NCI-H1092 treated with DMSO at 0.1 percent for 48 hours (cell line): ENCODE measurements around the gene ATAD3C.
"Not testable (repeated sequence)": the region's sequence is repeated elsewhere in the genome, so short reads cannot be mapped to it uniquely, and the experiment has no call there.

Source experiments
- DNase-seq: peaks from one replicate; lab custom pipeline; 2025; lab: John Stamatoyannopoulos, UW

Gene ATAD3C

DNA sequence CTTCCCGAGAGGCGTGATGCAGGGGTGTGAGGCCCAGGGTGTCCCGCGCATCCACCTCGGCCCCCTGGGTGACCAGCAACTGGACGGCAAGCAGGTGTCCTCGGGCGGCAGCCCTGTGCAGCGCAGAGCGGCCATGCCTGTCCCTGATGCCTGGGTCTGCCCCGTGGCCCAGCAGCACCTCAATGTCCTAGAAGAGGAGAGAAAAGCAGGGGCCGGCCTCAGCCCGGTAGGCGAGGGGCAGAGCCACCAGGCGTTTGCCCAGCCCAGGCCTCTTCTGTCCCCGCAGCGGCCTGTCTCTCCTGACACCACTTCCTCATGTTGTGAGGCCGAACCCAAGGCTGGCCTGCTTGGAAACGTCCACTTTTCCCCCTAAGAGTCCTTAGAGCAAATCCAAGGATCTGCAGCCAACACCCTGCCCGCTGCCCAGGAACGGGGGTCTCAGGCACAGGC, 30.1 kb upstream of the ATAD3C start:
- no peak for DNase-seq

DNA sequence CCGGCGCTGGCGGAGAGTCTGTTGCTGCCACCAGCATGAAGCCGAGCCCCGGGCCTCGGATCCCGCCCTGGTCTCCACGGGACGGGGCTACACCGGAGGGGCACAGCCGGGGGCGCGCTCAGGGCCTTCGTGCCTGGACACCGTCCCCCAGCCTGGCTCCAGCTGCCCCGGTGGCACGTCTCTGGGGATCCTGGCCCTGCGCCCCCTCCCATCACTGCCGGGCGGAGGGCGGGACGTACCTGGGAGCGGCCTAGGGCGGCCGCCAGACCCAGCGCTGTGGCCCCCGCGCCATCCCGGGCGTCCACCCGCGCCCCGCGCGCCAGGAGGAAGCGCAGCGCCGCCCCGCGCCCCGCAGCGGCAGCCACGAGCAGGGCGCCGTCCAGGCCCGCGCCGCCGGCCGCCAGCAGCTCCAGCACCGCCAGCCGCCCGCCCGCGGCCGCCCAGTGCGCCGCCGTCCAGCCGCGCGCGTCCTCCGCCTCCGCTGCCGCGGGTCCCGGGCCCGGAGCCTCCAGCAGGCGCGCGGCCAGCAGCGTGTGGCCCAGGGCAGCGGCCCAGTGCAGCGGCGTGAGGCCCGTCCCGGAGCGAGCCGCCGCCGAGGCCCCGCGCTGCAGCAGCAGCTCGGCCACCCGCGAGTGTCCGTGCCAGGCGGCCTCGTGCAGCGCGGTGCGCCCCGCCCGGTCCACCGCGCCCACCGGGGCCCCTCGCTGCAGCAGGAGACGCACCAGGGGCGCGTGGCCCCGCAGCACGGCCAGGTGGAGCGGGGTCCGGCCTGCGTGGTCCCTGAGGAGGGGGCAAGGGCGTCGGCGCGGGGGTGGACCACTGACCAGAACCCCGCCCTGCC, 29.5 kb upstream of the ATAD3C start:
- DNase-seq = no peak

DNA sequence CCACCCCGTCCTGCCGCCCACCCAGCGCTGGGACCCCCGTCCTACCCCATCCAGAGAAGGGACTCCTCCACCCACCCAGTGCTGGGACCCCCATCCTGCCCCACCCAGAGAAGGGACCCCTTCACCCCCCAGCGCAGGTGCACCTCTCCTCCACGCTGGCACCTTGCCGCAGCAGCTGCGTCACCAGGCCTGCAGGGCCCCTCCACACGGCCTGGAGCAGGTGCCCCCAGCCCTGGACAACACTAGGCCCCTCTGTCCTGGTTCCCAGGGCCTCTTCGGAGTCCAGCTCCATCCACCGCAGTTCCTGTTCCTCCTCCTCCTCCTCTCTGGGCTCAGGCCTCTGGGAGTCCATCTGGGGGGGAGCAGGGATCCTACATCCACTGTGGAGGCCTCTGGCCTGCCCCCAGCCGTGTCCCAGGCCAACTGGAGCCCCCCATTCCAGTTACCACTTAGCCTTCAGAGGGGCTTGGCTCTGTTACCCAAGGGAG, 28.8 kb upstream of the ATAD3C start:
- no peak for DNase-seq

DNA sequence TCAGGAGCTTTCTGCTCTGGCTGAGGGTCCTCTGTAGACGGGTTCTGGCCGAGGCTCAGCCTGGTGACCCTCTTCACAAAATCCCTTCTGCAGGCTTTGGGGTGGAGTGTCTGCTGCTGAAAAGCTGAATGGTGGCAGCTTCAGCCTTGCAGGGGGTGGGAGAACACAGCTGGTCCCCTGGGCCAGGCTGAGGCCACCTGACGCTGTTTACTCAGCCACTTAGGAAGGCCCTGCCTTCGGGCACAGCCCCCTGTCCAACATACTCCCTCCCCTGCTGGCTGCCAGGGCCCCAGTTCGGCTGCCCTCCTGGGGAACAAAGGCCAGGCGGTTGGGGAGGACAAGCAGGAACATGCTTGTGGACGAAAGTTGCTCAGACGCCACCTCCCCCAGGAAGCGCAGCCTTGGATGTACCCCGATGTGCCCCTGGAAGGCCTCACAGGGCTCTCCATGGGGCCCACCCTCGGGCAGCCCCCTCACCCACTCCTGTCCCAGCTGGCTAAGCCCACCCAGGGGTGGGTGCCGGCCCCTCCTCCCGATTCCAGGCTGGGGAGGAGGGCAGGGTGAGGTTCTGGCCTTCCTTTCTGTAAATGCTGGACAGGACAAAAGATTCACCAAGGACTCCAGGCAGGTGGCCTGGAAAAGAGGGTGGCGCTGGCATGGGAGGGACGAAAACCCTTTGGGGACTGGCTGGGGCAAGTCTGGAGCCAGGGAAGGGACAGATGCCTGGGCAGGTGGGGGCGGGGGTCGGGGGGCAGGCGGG, 28.2 kb upstream of the ATAD3C start, which contains the start of gene ANKRD65:
Gene ANKRD65, minus strand, starts transcription at position 130 of the 760 bp plus-strand sequence. CDS start 271 bp downstream, outside the sequence.
- peak; percentile 15 for DNase-seq

DNA sequence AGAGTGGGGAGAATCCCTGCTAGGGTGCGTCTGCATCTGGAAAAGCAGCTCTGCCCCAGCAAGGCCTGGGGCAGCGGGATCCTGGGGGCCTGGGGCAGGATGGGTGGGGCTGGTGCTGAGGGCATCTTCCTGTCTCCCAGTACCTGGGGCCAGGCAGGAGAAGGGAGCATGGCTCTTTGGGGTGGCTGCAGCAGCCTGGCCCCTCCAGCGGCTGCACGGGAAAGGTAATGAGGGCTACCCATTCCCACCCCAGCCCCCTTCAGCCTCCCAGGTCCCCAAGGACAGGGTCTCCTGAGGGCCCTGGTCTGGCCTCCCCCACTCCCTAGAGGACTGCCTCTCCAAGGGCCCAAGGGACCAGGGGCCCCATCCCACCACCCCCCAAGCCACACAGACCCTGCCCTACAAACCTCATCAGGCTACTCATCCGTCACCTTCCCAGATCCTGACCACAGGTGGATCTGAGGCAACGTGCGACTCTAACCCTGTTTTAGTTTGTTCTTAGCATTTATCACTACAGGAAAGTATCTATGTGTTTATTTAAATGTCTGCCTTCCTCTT, 27.5 kb upstream of the ATAD3C start:
- no peak for DNase-seq

DNA sequence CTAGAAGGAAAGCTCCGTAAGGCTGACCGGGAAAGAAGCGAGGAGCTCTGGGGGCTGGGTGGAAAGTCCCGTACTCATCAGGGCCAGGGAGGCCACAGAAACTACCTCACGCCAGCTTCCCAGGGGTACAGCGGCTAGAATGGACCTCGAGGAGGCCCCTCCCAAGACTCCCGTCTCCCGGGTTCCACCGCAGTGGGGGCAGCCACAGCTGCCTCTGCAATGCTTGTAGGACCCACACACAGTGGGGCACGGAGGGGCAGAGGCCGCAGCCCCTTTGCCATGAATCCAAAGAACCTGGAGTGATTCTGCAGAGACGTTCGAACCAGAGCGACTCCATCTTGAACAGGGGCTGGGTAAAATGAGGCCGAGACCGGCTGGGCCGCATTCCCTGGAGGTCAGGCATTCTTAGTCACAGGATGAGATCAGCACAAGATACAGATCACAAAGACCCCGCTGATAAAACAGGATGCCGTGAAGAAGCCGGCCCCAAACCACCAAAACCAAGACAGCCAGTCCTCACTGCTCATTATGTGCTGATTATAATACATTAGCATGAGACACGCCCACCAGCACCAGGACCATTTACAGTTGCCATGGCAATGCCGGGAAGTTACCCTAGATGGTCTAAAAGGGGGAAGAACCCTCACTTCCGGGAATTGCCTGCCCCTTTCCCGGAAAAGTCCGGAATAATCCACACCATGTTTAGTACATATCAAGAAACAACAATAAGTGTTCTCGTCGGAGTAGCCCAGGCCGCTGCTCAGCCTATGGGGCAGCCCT, 26.8 kb upstream of the ATAD3C start:
- no peak for DNase-seq

DNA sequence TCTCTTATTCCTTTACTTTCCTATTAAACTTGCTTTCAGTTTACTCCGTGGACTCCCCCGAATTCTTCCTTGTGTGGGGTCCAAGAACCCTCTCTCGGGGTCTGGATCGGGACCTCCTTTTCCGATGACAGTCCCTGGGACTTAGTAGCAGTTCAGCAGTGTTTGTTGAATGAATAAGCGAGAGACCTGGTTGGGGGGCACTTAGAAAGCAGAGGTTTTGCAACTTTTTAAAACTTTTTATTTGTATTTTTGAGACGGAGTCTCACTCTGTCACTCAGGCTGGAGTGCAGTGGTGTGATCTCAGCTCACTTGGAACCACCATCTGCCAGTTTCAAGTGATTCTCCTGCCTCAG, 26.3 kb upstream of the ATAD3C start:
- DNase-seq = no peak

DNA sequence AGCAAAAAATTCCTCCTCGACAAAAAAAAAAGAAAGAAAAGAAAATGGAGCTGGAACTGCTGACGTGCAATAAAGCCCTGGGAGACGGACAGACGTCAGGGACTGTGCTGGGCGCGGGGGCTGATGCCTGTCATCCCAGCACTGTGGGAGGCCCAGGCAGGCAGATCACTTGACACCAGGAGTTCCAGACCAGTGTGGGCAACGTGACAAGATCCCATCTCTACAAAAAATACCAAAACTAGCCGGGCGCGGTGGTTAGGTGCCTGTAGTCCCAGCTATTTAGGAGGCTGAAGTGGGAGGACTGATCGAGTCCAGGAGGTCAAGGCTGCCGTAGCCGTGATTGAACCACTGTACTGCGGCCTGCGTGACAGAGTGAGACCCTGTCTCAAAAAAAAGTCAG, 24.8 kb upstream of the ATAD3C start:
- no peak for DNase-seq

DNA sequence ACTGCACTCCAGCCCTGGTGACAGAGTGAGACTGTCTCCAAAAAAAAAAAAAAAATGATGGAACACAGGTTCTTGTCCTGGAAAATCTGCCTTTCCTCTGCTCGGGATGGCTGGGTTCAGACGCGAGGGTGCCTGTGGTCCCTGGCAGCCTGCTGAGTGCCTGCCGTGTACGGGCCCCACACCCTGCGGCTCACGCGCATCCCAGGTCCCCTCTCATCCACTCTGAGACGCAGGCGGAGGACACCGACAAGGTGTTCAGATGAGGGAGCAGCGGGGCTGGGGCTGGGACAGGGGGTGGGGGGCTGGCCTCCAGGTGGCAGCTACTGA, 24.1 kb upstream of the ATAD3C start:
- no peak for DNase-seq

DNA sequence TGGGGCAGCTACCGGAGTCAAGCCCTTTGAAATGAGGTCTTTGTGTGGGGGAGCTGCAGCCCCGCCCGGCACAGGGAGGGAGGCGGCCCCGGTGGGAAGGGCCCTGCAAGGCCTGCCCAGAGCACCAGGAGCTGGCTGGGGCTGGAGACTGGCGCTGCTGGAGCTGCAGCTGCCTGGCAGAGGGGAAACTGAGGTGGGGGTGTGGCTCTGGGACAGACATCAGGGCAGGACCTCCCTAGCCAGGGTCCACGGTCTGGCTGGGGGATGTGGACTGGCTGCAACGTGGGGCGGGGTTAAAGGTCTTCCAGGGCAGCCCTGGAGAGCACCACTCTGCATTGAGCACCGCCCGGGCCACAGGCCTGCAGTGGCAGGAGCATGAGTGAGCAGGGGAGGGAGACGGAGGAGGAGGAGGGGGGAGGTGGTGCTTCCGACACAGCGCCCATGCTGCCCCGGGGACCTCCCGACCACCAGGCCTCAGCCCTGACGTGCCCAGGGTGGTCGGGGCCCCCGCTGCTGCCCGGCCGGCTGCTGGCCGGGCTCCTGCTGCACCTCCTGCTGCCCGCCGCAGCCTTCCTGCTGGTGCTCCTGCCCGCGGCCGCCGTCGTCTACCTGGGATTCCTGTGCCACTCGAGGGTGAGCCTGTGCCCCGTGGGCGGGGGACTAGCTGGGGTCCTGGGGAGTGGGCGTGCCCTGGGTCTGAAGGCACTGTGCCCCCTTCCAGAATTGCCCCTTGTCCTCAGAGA, 23.6 kb upstream of the ATAD3C start:
- no peak for DNase-seq

DNA sequence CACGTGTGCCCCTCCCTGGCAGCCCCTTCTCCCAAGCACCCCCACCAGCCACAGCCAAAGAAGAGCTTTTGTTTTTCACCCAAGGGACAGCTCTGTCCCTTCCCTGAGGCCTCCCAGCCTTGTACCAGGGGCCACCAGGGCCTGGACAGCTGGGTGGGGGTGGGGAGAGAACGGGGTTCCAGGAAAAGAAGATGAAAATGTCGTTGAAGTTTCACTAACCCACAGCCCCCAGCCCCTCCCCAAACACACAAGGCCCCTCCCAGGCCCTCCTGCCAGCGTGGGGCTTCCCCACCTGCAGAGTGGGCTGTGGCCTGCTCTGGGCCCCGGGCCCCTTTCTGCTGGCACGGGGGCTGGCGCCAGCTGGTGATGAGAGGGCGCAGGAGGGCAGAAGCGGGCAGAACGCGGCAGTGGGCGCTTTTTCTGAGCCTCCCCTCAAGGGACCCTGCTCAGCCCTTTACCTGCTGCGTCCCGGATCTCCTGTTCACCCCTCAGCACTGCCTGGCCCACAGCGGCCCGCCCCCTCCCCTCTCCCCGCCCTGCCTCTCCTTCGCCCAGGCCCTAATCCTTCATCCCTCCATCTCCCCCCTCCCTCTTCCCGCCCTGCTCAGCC, 22.9 kb upstream of the ATAD3C start:
- no peak for DNase-seq

DNA sequence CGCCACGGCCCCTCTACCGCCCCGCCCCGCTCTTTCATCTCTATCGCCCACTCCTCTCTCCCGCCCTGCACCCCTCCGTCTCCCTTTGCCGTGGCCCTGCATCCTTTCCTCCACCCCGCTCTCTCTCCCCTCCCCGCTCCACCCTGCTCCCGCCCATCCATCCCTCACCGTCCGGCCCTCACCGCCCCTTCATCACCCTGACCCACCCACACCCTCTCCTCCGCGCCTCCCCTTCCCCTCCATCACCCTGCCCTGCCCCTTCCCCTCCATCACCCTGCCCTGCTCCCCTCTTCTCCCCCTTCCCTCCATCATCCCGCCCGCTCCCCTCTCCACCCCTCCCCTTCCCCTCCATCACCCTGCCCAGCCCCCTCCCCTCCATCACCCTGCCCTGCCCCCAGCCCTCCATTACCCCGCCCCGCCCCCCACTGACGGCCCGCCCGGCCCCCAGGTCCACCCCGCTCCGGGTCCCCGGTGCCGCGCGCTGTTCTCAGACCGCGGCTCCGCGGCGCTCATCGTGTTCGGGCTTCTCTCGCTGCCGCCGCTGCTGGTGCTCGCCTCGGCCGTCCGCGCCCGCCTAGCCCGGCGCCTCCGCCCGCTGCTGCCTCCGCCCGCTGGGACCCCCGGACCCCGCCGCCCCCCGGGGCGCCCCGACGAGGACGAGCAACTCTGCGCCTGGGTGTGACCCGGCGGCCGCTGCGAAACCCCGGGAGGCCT, 22.2 kb upstream of the ATAD3C start:
- DNase-seq = no peak

DNA sequence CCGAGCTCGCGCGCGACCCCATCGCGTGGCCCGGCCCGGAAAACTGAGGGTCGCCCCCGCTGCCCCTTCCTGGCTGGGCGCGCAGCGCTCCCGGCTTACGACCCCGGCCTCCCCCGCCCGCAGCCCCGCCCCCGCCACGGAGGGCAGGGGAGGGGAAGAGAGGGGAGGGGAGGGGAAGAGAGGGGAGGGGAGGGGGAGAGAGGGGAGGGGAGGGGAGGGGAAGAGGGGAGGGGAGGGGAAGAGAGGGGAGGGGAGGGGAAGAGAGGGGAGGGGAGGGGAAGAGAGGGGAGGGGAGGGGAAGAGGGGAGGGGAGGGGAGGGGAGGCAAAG, 21.7 kb upstream of the ATAD3C start:
- no peak for DNase-seq

DNA sequence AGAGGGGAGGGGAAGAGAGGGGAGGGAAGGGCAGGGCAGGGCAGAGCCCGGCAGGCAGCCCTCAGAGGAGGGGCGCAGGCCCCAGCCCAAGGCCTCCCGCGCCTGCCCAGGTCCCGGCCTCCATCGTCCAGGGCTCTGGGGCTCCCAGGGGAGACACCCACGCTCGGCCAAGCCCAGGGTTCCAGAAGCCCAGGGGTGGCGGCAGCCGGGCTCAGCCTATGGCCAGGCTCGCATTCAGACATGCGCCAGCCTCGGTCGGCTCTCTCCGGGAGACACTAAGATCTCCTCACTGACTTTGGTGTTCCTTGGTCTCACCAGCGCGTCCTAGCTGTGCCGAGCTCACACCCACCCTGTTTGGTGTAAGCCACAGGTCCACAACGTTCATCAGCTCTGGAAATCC, 21.3 kb upstream of the ATAD3C start:
- DNase-seq = no peak

DNA sequence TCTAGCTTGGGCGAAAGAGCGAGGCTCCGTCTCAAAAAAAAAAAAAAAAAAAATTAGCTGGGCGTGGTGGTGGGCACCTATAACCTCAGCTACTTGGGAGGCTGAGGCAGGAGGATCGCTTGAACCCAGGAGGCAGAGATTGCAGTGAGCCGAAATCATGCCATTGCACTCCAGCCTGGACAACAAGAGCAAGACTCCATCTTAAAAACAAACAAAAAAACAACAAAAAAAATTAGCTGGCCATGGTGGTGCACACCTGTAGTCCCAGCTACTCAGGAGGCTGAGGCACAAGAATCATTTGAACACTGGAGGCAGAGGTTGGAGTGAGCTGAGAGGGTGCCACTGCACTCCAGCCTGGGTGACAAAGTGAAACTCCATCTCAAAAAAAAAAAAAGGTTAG, 20.5 kb upstream of the ATAD3C start:
- DNase-seq = not testable (repeated sequence)

DNA sequence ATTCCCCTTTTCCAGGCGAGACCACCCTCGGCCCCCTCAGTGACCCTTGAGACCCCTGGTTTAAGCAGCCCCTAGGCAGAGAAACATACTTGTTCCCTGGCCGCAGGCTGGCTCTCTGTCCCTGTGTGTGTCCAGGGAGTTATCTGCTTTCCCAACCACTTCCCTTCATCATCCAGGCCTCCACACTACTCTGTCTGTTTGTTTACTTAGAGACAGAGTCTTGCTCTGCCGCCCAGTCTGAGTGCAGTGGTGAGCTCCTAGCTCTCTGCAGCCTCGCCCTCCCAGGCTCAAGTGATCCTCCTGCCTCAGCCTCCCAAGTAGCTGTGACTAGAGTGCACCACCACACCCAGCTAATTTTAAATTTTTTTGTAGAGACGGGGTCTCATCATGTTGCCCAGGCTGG, 19.8 kb upstream of the ATAD3C start:
- no peak for DNase-seq

DNA sequence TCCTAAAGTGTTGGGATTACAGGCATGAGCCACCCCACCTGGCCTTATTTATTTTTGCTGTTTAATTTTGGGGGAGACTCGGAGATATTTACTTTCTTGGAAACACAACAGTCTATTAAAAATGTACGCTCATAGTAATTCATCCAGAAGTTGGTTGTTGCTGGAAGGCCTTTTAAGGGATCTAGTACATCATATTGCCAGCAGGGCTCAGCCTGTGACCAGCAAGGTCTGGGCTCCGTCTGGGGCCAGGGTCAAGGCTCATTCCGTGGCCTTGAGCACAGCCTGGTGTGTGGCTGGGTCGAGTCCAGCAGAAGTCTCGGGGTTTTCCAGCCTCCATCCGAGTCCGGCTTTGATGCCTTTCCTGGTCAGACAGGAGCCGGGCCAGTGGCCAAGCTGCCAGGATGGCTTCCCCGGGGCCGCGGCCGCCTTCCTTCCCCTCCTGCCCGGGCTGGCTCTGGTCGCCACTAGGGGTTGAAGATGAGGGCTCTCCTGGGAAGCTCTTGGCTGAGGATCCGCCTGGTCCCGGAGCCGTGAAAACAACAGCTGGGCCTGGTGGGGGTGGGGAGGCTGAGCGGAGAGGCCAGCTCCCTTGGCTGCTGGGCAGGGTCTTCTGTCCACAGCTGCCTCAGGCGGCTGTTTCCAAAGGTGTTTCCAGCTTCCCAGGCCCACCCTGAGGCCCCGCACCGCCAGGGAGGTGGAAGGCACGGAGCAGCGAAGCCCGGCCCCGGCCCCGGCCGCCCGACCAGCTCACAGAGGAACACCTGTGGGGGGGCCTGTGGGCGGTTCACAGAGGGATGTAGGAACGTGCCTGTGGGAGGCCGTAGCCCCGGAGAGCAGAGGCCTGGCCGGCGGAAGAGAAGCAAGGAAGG, 19.1 kb upstream of the ATAD3C start:
- DNase-seq = peak; percentile 63

DNA sequence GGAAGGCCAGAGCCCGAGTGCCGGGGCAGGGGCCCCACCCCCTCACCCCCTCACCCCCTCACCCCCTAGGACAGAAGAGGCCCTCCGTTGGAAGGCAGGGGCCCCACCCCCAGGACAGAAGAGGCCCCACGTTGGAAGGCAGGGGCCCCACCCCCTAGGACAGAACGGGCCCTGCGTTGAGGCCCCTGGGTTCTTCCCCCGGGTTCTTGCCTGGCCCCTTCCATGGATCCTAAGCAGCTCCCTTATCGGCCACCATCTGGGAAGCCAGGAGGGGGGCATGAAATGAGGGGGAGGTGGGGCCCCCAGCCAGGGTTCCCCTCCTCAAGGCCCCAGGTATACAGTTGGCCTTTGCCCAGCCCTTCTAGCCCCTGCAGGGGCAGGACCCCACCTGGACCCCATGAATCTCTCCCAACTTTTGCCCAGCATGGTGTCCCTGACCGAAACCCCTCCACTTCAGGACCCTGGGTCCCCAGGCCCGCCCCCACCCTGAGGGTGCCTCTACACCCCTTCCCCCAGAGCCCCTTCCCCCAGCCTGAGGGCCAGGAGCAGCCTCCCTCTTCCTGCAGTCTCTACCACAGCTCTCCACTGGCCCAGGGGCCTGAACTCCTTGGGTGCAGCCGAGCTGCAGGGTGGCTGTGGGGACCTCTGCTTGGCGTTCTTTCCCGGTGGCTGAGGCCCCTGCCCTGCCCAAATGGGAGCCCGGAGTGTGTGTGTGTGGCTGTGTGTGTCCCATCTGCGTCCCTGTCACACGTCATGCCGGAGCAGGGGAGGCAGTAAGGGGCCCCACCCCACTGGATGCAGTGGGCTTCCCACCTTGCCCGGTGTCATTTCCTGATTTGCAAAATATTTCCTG, 18.3 kb upstream of the ATAD3C start:
- DNase-seq = no peak

DNA sequence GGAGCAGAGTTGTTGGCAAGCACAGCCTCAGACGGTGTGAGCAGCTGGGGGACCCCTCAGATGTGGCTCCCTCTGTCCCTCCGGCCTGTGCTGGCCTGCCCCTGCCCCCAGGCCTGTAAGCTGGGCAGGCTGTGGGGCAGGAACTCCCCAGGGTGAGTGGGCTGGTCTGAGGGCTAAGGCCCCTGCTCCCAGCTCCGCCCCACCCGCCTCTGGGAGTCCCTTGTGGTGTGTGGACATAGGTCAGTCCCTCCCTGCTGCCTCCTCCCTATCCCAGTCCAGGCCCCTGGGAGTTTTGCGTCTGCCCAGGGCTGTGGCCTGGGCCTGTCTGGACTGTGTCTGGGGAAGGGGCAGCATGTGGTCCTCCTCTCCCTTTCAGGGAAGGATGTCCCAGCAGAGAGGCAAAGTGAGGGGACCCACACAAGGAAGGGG, 17.6 kb upstream of the ATAD3C start:
- no peak for DNase-seq
